ENCODE measurements around the gene GNRH2.

- no peak for TF ChIP-seq SP1 (IDR thresholded peaks at IDR 0.05)
- no peak for TF ChIP-seq FOXK2 (IDR thresholded peaks at IDR 0.05)
- no peak for TF ChIP-seq TARDBP (IDR thresholded peaks at IDR 0.05)
- TF ChIP-seq SUZ12 (IDR thresholded peaks at IDR 0.05), result no peak
- TF ChIP-seq PKNOX1 (IDR thresholded peaks at IDR 0.05), result no peak
- no peak for TF ChIP-seq LEF1 (IDR thresholded peaks at IDR 0.05; ENCODE audit: borderline replicate concordance)
Observed at GRCh38 chr20:3032624-3033023, 10.8 kb upstream of the GNRH2 start.
